ENCODE data around the gene ANKRD18A.
"Not testable (repeated sequence)": the region's sequence is repeated elsewhere in the genome, so short reads cannot be mapped to it uniquely, and the experiment has no call there.

DNA sequence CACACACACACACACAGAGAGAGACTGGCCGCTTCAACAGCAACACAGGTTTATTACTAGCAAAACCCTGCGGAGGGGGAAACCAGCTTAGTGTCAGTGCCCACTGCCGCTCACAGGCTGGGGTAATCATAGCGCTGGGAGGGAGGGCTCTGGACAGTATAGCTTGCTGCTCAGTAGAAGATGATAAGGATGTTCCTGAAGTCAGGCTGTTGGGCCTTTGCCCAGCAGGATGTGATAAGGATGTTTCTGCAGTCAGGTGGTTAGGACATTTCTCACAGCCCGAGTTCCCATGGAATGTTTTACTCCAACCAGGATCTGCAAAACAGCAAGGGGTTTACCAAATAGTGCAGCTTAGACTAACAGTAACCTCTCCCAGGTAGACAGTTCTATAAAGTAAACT is 79.9 kb downstream of the ANKRD18A start:
- not testable (repeated sequence) for TF ChIP-seq EZH2 (IDR thresholded peaks at IDR 0.05; ENCODE audit: insufficient read depth, poor library complexity, severe bottlenecking); EZH2phosphoT487 (IDR thresholded peaks at IDR 0.05; ENCODE audit: insufficient read depth, low read depth)
